Fibroblast of the aortic adventitia (primary cell): ENCODE measurements around the gene FER. TPM values are rescaled to one million over a fixed set of nuclear protein-coding genes. Genes with fewer than 3 reads are reported as not detected.

Experiments
- DNase-seq: peaks from one replicate; pipeline ENCODE4 v3.0.0-alpha.2; 2010; ENCODE audit warnings: low read depth
- H3K4me3 ChIP-seq: 2 replicates; pipeline ENCODE4 v1.5.1; 2011; ENCODE audit warnings: low read depth, mild to moderate bottlenecking, control low read depth, low read length, moderate library complexity
- CTCF ChIP-seq: IDR thresholded peaks from 2 replicates; pipeline ENCODE4 v1.5.1; 2011; ENCODE audit warnings: mild to moderate bottlenecking, low read length, control low read depth, inconsistent platforms; ENCODE audit not compliant: insufficient read depth
- total RNA-seq: library from RNA; depleted of rRNA; stranded (reverse); fragments of >200 nt; gene quantifications from 2 replicates; pipeline ENCODE4 v1.2.3, GENCODE V29; 2012; ENCODE audit warnings: low replicate concordance

Gene FER
- total RNA-seq, 1 donor: 41.5 TPM

GRCh38 chr5:108729242-108729615, 18.5 kb upstream of the FER start:
- DNase-seq: no peak
- no peak for TF ChIP-seq CTCF
- H3K4me3 ChIP-seq: no peak overlapping the region

- DNase-seq: no peak
- TF ChIP-seq CTCF: no peak
- no peak overlapping the region for H3K4me3 ChIP-seq
Measured at GRCh38 chr5:108730617-108731340, 16.9 kb upstream of the FER start.

- DNase-seq: peak; percentile 56
- no peak for TF ChIP-seq CTCF
- no peak overlapping the region for H3K4me3 ChIP-seq
Measured at GRCh38 chr5:108735790-108736189, 11.9 kb upstream of the FER start.

GRCh38 chr5:108736855-108737254, 10.8 kb upstream of the FER start:
- H3K4me3 ChIP-seq: no peak overlapping the region
- DNase-seq: no peak
- no peak for TF ChIP-seq CTCF

GRCh38 chr5:108739376-108739775, 8.3 kb upstream of the FER start:
- no peak overlapping the region for H3K4me3 ChIP-seq
- no peak for TF ChIP-seq CTCF
- DNase-seq: no peak

GRCh38 chr5:108739906-108740305, 7.8 kb upstream of the FER start:
- peak; percentile 30 for DNase-seq
- H3K4me3 ChIP-seq: no peak overlapping the region
- TF ChIP-seq CTCF: no peak

- no peak for TF ChIP-seq CTCF
- no peak overlapping the region for H3K4me3 ChIP-seq
- DNase-seq: peak; percentile 81
Measured at GRCh38 chr5:108743319-108743718, 4.4 kb upstream of the FER start.
